ENCODE results near the gene CELA2A. TPM values are rescaled to one million over a fixed set of nuclear protein-coding genes. Genes with fewer than 3 reads are reported as not detected.
A peak's percentile ranks its signal among the peaks of the same experiment; 100 is the strongest.

The CELA2A gene
- total and polyA plus RNA-seq, 2 donors (not counting 1 experiment from before 2014, with no cell fraction given): not detected

GRCh38 chr1:15501208-15502032 is 44.9 kb downstream of the CELA2A start:
- Histone ChIP-seq H3K36me3 (ENCODE audit: control insufficient read depth, insufficient read depth, low read length) (no peaks in the 10 kb centered on the region), H4K20me1 (ENCODE audit: control insufficient read depth, extremely low read depth, insufficient read depth, low read length) (no peaks in the 10 kb centered on the region), H3K79me2 (ENCODE audit: control insufficient read depth, insufficient read depth, low read length) (no peaks in the 10 kb centered on the region), H2AFZ (ENCODE audit: low read length) (no peak overlapping the region), H3K4me1 (ENCODE audit: control insufficient read depth, extremely low read depth, insufficient read depth, low read length) (no peaks in the 10 kb centered on the region), H3K9me3 (ENCODE audit: control insufficient read depth, insufficient read depth, low read depth, low read length) (no peaks in the 10 kb centered on the region), H3K27me3 (ENCODE audit: control insufficient read depth, insufficient read depth, low read length) (no peaks in the 10 kb centered on the region), H3K4me3 (replicated peaks in 1 of 4; ENCODE audit: control extremely low read depth in 1 of 4, insufficient read depth in 1 of 4, low read depth in 3 of 4, low read length in 4 of 4) (no peak overlapping the region), H3K9ac (ENCODE audit: insufficient read depth, low read length) (no peak overlapping the region), H3K4me2 (ENCODE audit: extremely low read depth, insufficient read depth, low read length) (no peak overlapping the region), H3K27ac (ENCODE audit: insufficient read depth, low read length) (no peak overlapping the region)
- TF ChIP-seq CTCF (conservative IDR thresholded peaks at IDR 0.05 in 1 of 2, IDR thresholded peaks at IDR 0.05 in 1 of 2; ENCODE audit: low read depth in 1 of 2, low read length in 2 of 2): peak; percentile 75 to 88
- no peak for TF ChIP-seq EZH2 (IDR thresholded peaks at IDR 0.05; ENCODE audit: low read length, missing control alignments)
- DNase-seq (ENCODE audit: low read depth in 2 of 2): peak; percentile 37 to 58

- H3K9me3 ChIP-seq (ENCODE audit: control insufficient read depth, insufficient read depth, low read depth, low read length): no peaks in the 10 kb centered on the region
- H3K4me2 ChIP-seq (ENCODE audit: extremely low read depth, insufficient read depth, low read length): no peak overlapping the region
- DNase-seq (ENCODE audit: low read depth in 2 of 2): no peak
- TF ChIP-seq CTCF (conservative IDR thresholded peaks at IDR 0.05 in 1 of 2, IDR thresholded peaks at IDR 0.05 in 1 of 2; ENCODE audit: low read depth in 1 of 2, low read length in 2 of 2) (no peak), EZH2 (IDR thresholded peaks at IDR 0.05; ENCODE audit: low read length, missing control alignments) (no peak)
- no peaks in the 10 kb centered on the region for H4K20me1 ChIP-seq (ENCODE audit: control insufficient read depth, extremely low read depth, insufficient read depth, low read length)
- no peak overlapping the region for H2AFZ ChIP-seq (ENCODE audit: low read length)
- no peaks in the 10 kb centered on the region for H3K36me3 ChIP-seq (ENCODE audit: control insufficient read depth, insufficient read depth, low read length)
- no peak overlapping the region for H3K4me3 ChIP-seq (replicated peaks in 1 of 4; ENCODE audit: control extremely low read depth in 1 of 4, insufficient read depth in 1 of 4, low read depth in 3 of 4, low read length in 4 of 4)
- no peak overlapping the region for H3K9ac ChIP-seq (ENCODE audit: insufficient read depth, low read length)
- H3K27me3 ChIP-seq (ENCODE audit: control insufficient read depth, insufficient read depth, low read length): no peaks in the 10 kb centered on the region
- no peaks in the 10 kb centered on the region for H3K4me1 ChIP-seq (ENCODE audit: control insufficient read depth, extremely low read depth, insufficient read depth, low read length)
- no peaks in the 10 kb centered on the region for H3K79me2 ChIP-seq (ENCODE audit: control insufficient read depth, insufficient read depth, low read length)
- no peak overlapping the region for H3K27ac ChIP-seq (ENCODE audit: insufficient read depth, low read length)
Measured at GRCh38 chr1:15504436-15504835, 47.9 kb downstream of the CELA2A start.

GRCh38 chr1:15506831-15507230 is 50.3 kb downstream of the CELA2A start:
- Histone ChIP-seq H3K36me3 (ENCODE audit: control insufficient read depth, insufficient read depth, low read length) (no peaks in the 10 kb centered on the region), H3K4me2 (ENCODE audit: extremely low read depth, insufficient read depth, low read length) (no peak overlapping the region), H3K9me3 (ENCODE audit: control insufficient read depth, insufficient read depth, low read depth, low read length) (no peaks in the 10 kb centered on the region), H4K20me1 (ENCODE audit: control insufficient read depth, extremely low read depth, insufficient read depth, low read length) (no peaks in the 10 kb centered on the region), H3K79me2 (ENCODE audit: control insufficient read depth, insufficient read depth, low read length) (no peaks in the 10 kb centered on the region), H3K4me1 (ENCODE audit: control insufficient read depth, extremely low read depth, insufficient read depth, low read length) (peaks cover 3% of the 10 kb centered on the region), H3K9ac (ENCODE audit: insufficient read depth, low read length) (no peak overlapping the region), H3K27ac (ENCODE audit: insufficient read depth, low read length) (no peak overlapping the region), H3K4me3 (replicated peaks in 1 of 4; ENCODE audit: control extremely low read depth in 1 of 4, insufficient read depth in 1 of 4, low read depth in 3 of 4, low read length in 4 of 4) (no peak overlapping the region), H2AFZ (ENCODE audit: low read length) (no peak overlapping the region), H3K27me3 (ENCODE audit: control insufficient read depth, insufficient read depth, low read length) (no peaks in the 10 kb centered on the region)
- TF ChIP-seq CTCF (conservative IDR thresholded peaks at IDR 0.05 in 1 of 2, IDR thresholded peaks at IDR 0.05 in 1 of 2; ENCODE audit: low read depth in 1 of 2, low read length in 2 of 2): no peak
- TF ChIP-seq EZH2 (IDR thresholded peaks at IDR 0.05; ENCODE audit: low read length, missing control alignments): no peak
- DNase-seq (ENCODE audit: low read depth in 2 of 2): no peak
